Urinary bladder (tissue), 4 donors: ENCODE data around the gene NDUFB3. TPM values are rescaled to one million over a fixed set of nuclear protein-coding genes. Genes with fewer than 3 reads are reported as not detected.
"Not testable (repeated sequence)": the region's sequence is repeated elsewhere in the genome, so short reads cannot be mapped to it uniquely, and the experiment has no call there.

ENCODE experiments used
- DNase-seq: peaks from one replicate; pipeline ENCODE4 v3.0.0-alpha.2; 2015; ENCODE audit errors: extremely low spot score
- H3K27ac ChIP-seq: one replicate; pipeline ENCODE4 v1.5.1; 2013; ENCODE audit warnings: low read depth, mild to moderate bottlenecking, moderate library complexity
- H3K36me3 ChIP-seq: one replicate; pipeline ENCODE4 v1.6.1; 2013; ENCODE audit warnings: mild to moderate bottlenecking, moderate library complexity; ENCODE audit not compliant: insufficient read depth
- H3K4me1 ChIP-seq: one replicate; pipeline ENCODE4 v1.6.1; 2013; ENCODE audit warnings: mild to moderate bottlenecking, moderate library complexity; ENCODE audit not compliant: insufficient read depth
- H3K4me3 ChIP-seq: one replicate; pipeline ENCODE4 v1.5.1; 2013; ENCODE audit warnings: low read depth, low read length
- WGBS: extraction: QIAGEN DNeasy Blood & Tissue Kit; methylation state at CpG from one replicate; pipeline ENCODE4 v1.1.7; 2013; 5-methylcytosine and 5-hydroxymethylcytosine counted together
- polyA plus RNA-seq: library from polyadenylated mRNA; stranded (reverse); fragments of 200-250 nt; gene quantifications from one replicate; pipeline ENCODE4 v1.2.3, GENCODE V29; 2013
- total RNA-seq: library from RNA; depleted of rRNA; stranded (reverse); fragments of >200 nt; gene quantifications from one replicate; pipeline ENCODE4 v1.2.3, GENCODE V29; 2014
- donor health status: healthy with polysubstance abuse.
- donor health status: healthy.

NDUFB3 gene
- total and polyA plus RNA-seq, 2 donors = 53.2 to 63.4 TPM

GRCh38 chr2:201059961-201060755 lies 11.6 kb upstream of the NDUFB3 start:
- no peak for DNase-seq
- Histone ChIP-seq H3K36me3 (peaks cover 2% of the 10 kb centered on the region), H3K4me1 (no peaks in the 10 kb centered on the region), H3K27ac (no peak overlapping the region), H3K4me3 (no peak overlapping the region)
- WGBS = 92% methylated on average over 10 of the region's 10 CpGs

GRCh38 chr2:201063516-201063915 lies 8.3 kb upstream of the NDUFB3 start:
- WGBS = 95% methylated on average over 5 of the region's 5 CpGs
- H3K4me1 ChIP-seq, H3K4me3 ChIP-seq, DNase-seq, H3K36me3 ChIP-seq, H3K27ac ChIP-seq: not testable (repeated sequence)

- H3K36me3 ChIP-seq = peaks cover 2% of the 10 kb centered on the region
- WGBS = 71% methylated on average over 2 of the region's 2 CpGs
- DNase-seq = no peak
- no peak overlapping the region for H3K4me3 ChIP-seq
- no peak overlapping the region for H3K27ac ChIP-seq
- no peaks in the 10 kb centered on the region for H3K4me1 ChIP-seq
These were observed 6.9 kb upstream of the NDUFB3 start for GRCh38 chr2:201064797-201065329.

GRCh38 chr2:201070948-201071478 lies 788 bp upstream of the NDUFB3 start:
- H3K4me1 ChIP-seq = no peaks in the 10 kb centered on the region
- 1% methylated on average over 21 of the region's 21 CpGs for WGBS

GRCh38 chr2:201072201-201072530 lies 365 bp downstream of the NDUFB3 start:
- Histone ChIP-seq H3K4me3 (peak overlapping the region; percentile 72), H3K27ac (no peak overlapping the region), H3K36me3 (no peaks in the 10 kb centered on the region), H3K4me1 (no peaks in the 10 kb centered on the region)
- DNase-seq = no peak
- whole genome bisulfite sequencing = under 1% methylated on average over 5 of the region's 5 CpGs

More at GRCh38 chr2:201070948-201071478, 788 bp upstream of the NDUFB3 start:
- no peak for DNase-seq
- Histone ChIP-seq H3K36me3 (no peaks in the 10 kb centered on the region), H3K27ac (peak overlapping the region; percentile 48), H3K4me3 (peak overlapping the region; percentile 72)

- Histone ChIP-seq H3K4me3 (no peak overlapping the region), H3K27ac (no peak overlapping the region), H3K36me3 (no peaks in the 10 kb centered on the region), H3K4me1 (no peaks in the 10 kb centered on the region)
- 83% methylated on average over 1 of the region's 1 CpG for WGBS
- no peak for DNase-seq
These were observed 1.3 kb downstream of the NDUFB3 start for GRCh38 chr2:201073071-201073470.

GRCh38 chr2:201074996-201075395 lies 3.2 kb downstream of the NDUFB3 start:
- H3K4me1 ChIP-seq = no peaks in the 10 kb centered on the region
- DNase-seq = no peak
- WGBS = 81% methylated on average over 7 of the region's 7 CpGs
- no peak overlapping the region for H3K4me3 ChIP-seq
- H3K27ac ChIP-seq = no peak overlapping the region
- H3K36me3 ChIP-seq = peaks cover 2% of the 10 kb centered on the region

- DNase-seq = no peak
- no peak overlapping the region for H3K27ac ChIP-seq
- no peaks in the 10 kb centered on the region for H3K4me1 ChIP-seq
- H3K4me3 ChIP-seq = no peak overlapping the region
- H3K36me3 ChIP-seq = peaks cover 5% of the 10 kb centered on the region
- WGBS = 81% methylated on average over 2 of the region's 2 CpGs
These were observed 13.1 kb downstream of the NDUFB3 start for GRCh38 chr2:201084863-201085262.

- H3K4me3 ChIP-seq = no peak overlapping the region
- H3K27ac ChIP-seq = no peak overlapping the region
- H3K4me1 ChIP-seq = no peaks in the 10 kb centered on the region
- H3K36me3 ChIP-seq = peaks cover 5% of the 10 kb centered on the region
- 87% methylated on average over 4 of the region's 4 CpGs for WGBS
- DNase-seq = no peak
These were observed 18.8 kb downstream of the NDUFB3 start for GRCh38 chr2:201090574-201090973.

- WGBS = 97% methylated on average over 5 of the region's 5 CpGs
- Histone ChIP-seq H3K4me1 (no peaks in the 10 kb centered on the region), H3K4me3 (no peak overlapping the region), H3K36me3 (peaks cover 2% of the 10 kb centered on the region), H3K27ac (no peak overlapping the region)
- DNase-seq = no peak
These were observed 21.8 kb downstream of the NDUFB3 start for GRCh38 chr2:201093573-201093972.

GRCh38 chr2:201100497-201100896 lies 28.7 kb downstream of the NDUFB3 start:
- Histone ChIP-seq H3K27ac (no peak overlapping the region), H3K4me3 (no peak overlapping the region), H3K36me3 (no peaks in the 10 kb centered on the region), H3K4me1 (no peaks in the 10 kb centered on the region)
- 94% methylated on average over 3 of the region's 3 CpGs for WGBS
- DNase-seq = no peak

- Histone ChIP-seq H3K4me3 (no peak overlapping the region), H3K36me3 (no peaks in the 10 kb centered on the region), H3K4me1 (no peaks in the 10 kb centered on the region), H3K27ac (no peak overlapping the region)
- no peak for DNase-seq
- 97% methylated on average over 1 of the region's 1 CpG for WGBS
These were observed 34.0 kb downstream of the NDUFB3 start for GRCh38 chr2:201105759-201106158.

GRCh38 chr2:201107624-201108023 lies 35.8 kb downstream of the NDUFB3 start:
- Histone ChIP-seq H3K4me1 (no peaks in the 10 kb centered on the region), H3K4me3 (no peak overlapping the region), H3K36me3 (no peaks in the 10 kb centered on the region), H3K27ac (no peak overlapping the region)
- WGBS = 96% methylated on average over 2 of the region's 2 CpGs
- no peak for DNase-seq

GRCh38 chr2:201108341-201108740 lies 36.5 kb downstream of the NDUFB3 start:
- Histone ChIP-seq H3K36me3 (no peaks in the 10 kb centered on the region), H3K4me1 (no peaks in the 10 kb centered on the region), H3K4me3 (no peak overlapping the region), H3K27ac (no peak overlapping the region)
- WGBS = 91% methylated on average over 2 of the region's 2 CpGs
- DNase-seq = no peak
